Neural cell (in vitro differentiated cells): Measurements from ENCODE around the gene NFATC3. TPM values are rescaled to one million over a fixed set of nuclear protein-coding genes. Genes with fewer than 3 reads are reported as not detected.

Experiments
- H2AFZ ChIP-seq: fragments of 200-600, 300-800 bp; sonication (generic), shearing (Covaris generic); 2 replicates; pipeline ENCODE4 v1.6.0; 2014; ENCODE audit warnings: low read depth, mild to moderate bottlenecking, antibody characterized with exemption, low read length, moderate library complexity
- H3F3A ChIP-seq: fragments of 200-600 bp; shearing (Covaris generic); 2 replicates; pipeline ENCODE4 v1.6.1; 2016; ENCODE audit warnings: mild to moderate bottlenecking, moderate library complexity, mixed read lengths, antibody characterized with exemption, low read length; ENCODE audit not compliant: insufficient read depth, poor library complexity, severe bottlenecking
- H3K27ac ChIP-seq: fragments of 200-600, 300-800 bp; sonication (generic), shearing (Covaris generic); 2 replicates; pipeline ENCODE4 v1.5.1; 2014; ENCODE audit warnings: mild to moderate bottlenecking, low read length, moderate library complexity
- H3K27me3 ChIP-seq: fragments of 300-800, 200-600 bp; sonication (generic), shearing (Covaris generic); 2 replicates; pipeline ENCODE4 v1.6.0; 2014; ENCODE audit warnings: mild to moderate bottlenecking, low read depth, low read length, moderate library complexity; ENCODE audit not compliant: insufficient read depth
- H3K36me3 ChIP-seq: fragments of 300-800, 200-600 bp; sonication (generic), shearing (Covaris generic); 2 replicates; pipeline ENCODE4 v1.5.1; 2014; ENCODE audit warnings: mild to moderate bottlenecking, antibody characterized with exemption, low read length, moderate library complexity; ENCODE audit not compliant: insufficient read depth
- H3K4me2 ChIP-seq: fragments of 300-800, 200-600 bp; sonication (generic), shearing (Covaris generic); 2 replicates; pipeline ENCODE4 v1.6.0; 2014; ENCODE audit warnings: mild to moderate bottlenecking, low read length
- H3K4me3 ChIP-seq: fragments of 300-800, 200-600 bp; sonication (generic), shearing (Covaris generic); 2 replicates; pipeline ENCODE4 v1.5.1; 2014; ENCODE audit warnings: mild to moderate bottlenecking, low read length, moderate library complexity
- H3K79me2 ChIP-seq: fragments of 200-600 bp; shearing (Covaris generic); replicated peaks from 2 replicates; pipeline ENCODE4 v1.6.0; 2014; ENCODE audit warnings: mild to moderate bottlenecking, low read length, moderate library complexity; ENCODE audit not compliant: insufficient read depth
- H3K9ac ChIP-seq: fragments of 300-800, 200-600 bp; sonication (generic), shearing (Covaris generic); 2 replicates; pipeline ENCODE4 v1.6.1; 2016; ENCODE audit warnings: mild to moderate bottlenecking, low read length, mixed read lengths
- H3K9me2 ChIP-seq: fragments of 200-600 bp; shearing (Covaris generic); 2 replicates; pipeline ENCODE4 v1.6.1; 2016; ENCODE audit warnings: mild to moderate bottlenecking, low read length, mixed read lengths; ENCODE audit not compliant: insufficient read depth
- H3K9me3 ChIP-seq: fragments of 200-600, 300-800 bp; sonication (generic), shearing (Covaris generic); 2 replicates; pipeline ENCODE4 v1.6.1; 2016; ENCODE audit warnings: mild to moderate bottlenecking, mixed run types, low read length, moderate library complexity, mixed read lengths
- H4K20me1 ChIP-seq: fragments of 200-600 bp; shearing (Covaris generic); 2 replicates; pipeline ENCODE4 v1.6.1; 2016; ENCODE audit warnings: mild to moderate bottlenecking, mixed run types; ENCODE audit not compliant: insufficient read depth
- EP300 ChIP-seq: fragments of 450-650 bp; conservative IDR thresholded peaks from 2 replicates; pipeline ENCODE4 v1.6.1; 2014; ENCODE audit warnings: antibody characterized with exemption, mild to moderate bottlenecking, moderate library complexity; ENCODE audit not compliant: poor library complexity, severe bottlenecking
- EZH2 ChIP-seq: fragments of 200-600, 300-800 bp; shearing (Covaris generic), sonication (generic); IDR thresholded peaks from 2 replicates; pipeline ENCODE4 v1.6.1; 2014; ENCODE audit warnings: antibody characterized with exemption, low read length, borderline replicate concordance, mild to moderate bottlenecking; ENCODE audit not compliant: insufficient read depth, poor library complexity, severe bottlenecking
- MXI1 ChIP-seq: fragments of 450-650 bp; conservative IDR thresholded peaks from 2 replicates; pipeline ENCODE4 v1.6.1; 2014; ENCODE audit warnings: antibody characterized with exemption, mild to moderate bottlenecking; ENCODE audit not compliant: poor library complexity, severe bottlenecking
- POLR2AphosphoS5 ChIP-seq: IDR thresholded peaks from 2 replicates; pipeline ENCODE4 v1.6.1; 2012
- RAD21 ChIP-seq: fragments of 450-650 bp; conservative IDR thresholded peaks from 2 replicates; pipeline ENCODE4 v1.6.1; 2014; ENCODE audit warnings: antibody characterized with exemption, mild to moderate bottlenecking, moderate library complexity
- SMC3 ChIP-seq: fragments of 450-650 bp; conservative IDR thresholded peaks from 2 replicates; pipeline ENCODE4 v1.6.1; 2014; ENCODE audit warnings: antibody characterized with exemption, mild to moderate bottlenecking, moderate library complexity; ENCODE audit not compliant: poor library complexity
- TAF1 ChIP-seq: IDR thresholded peaks from 2 replicates; pipeline ENCODE4 v1.6.1; 2012; ENCODE audit warnings: low read depth
- polyA plus RNA-seq: library from polyadenylated mRNA; depleted of rRNA; stranded (reverse); fragments of >200 nt; gene quantifications from 2 replicates; pipeline ENCODE4 v1.2.3, GENCODE V29; 2014
- TF ChIP-seq, protein P1 (sequence below): IDR thresholded peaks from 2 replicates; pipeline ENCODE4 v1.6.1; 2012; ENCODE audit warnings: borderline replicate concordance
- TF ChIP-seq, protein P2 (sequence below): fragments of 450-650 bp; IDR thresholded peaks from 2 replicates; pipeline ENCODE4 v1.5.1; 2014; ENCODE audit warnings: antibody characterized with exemption, mild to moderate bottlenecking, moderate library complexity; ENCODE audit not compliant: poor library complexity, severe bottlenecking

The NFATC3 gene
- polyA plus RNA-seq, 1 donor from 2014 or later: 6.2 TPM

DNA sequence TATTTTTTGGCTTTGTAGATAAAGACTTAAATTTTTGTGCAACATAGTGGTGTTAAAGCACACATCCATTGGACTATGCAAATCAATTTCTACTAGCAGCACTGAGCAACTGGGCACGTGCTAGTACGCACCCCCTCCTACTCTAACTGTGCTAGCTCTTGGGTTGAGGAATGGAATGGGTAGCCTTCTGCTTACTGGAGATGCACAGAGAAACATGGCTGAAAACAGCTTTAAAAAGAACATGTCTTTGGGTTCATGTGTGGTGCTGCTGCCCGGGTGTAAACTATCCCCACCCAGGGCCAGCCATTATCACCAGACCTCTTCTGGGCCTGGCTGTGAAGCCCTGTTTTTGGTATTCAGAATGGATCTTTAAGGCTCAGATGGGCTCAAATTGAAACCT is 143.5 kb downstream of the NFATC3 start:
- Histone ChIP-seq H3F3A (no peaks in the 10 kb centered on the region), H3K4me2 (no peak overlapping the region), H3K4me3 (no peak overlapping the region), H4K20me1 (no peaks in the 10 kb centered on the region), H3K9me3 (no peaks in the 10 kb centered on the region), H3K79me2 (no peaks in the 10 kb centered on the region), H3K36me3 (no peaks in the 10 kb centered on the region), H3K9me2 (no peaks in the 10 kb centered on the region), H3K27ac (no peak overlapping the region), H2AFZ (no peak overlapping the region), H3K27me3 (peaks cover 4% of the 10 kb centered on the region), H3K9ac (no peak overlapping the region)
- TF ChIP-seq EP300 (no peak), SMC3 (no peak), RAD21 (no peak), TAF1 (no peak), POLR2AphosphoS5 (no peak), EZH2 (no peak), MXI1 (no peak)
- TF ChIP-seq, protein P1, sequence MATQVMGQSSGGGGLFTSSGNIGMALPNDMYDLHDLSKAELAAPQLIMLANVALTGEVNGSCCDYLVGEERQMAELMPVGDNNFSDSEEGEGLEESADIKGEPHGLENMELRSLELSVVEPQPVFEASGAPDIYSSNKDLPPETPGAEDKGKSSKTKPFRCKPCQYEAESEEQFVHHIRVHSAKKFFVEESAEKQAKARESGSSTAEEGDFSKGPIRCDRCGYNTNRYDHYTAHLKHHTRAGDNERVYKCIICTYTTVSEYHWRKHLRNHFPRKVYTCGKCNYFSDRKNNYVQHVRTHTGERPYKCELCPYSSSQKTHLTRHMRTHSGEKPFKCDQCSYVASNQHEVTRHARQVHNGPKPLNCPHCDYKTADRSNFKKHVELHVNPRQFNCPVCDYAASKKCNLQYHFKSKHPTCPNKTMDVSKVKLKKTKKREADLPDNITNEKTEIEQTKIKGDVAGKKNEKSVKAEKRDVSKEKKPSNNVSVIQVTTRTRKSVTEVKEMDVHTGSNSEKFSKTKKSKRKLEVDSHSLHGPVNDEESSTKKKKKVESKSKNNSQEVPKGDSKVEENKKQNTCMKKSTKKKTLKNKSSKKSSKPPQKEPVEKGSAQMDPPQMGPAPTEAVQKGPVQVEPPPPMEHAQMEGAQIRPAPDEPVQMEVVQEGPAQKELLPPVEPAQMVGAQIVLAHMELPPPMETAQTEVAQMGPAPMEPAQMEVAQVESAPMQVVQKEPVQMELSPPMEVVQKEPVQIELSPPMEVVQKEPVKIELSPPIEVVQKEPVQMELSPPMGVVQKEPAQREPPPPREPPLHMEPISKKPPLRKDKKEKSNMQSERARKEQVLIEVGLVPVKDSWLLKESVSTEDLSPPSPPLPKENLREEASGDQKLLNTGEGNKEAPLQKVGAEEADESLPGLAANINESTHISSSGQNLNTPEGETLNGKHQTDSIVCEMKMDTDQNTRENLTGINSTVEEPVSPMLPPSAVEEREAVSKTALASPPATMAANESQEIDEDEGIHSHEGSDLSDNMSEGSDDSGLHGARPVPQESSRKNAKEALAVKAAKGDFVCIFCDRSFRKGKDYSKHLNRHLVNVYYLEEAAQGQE: no peak
- TF ChIP-seq, protein P2, sequence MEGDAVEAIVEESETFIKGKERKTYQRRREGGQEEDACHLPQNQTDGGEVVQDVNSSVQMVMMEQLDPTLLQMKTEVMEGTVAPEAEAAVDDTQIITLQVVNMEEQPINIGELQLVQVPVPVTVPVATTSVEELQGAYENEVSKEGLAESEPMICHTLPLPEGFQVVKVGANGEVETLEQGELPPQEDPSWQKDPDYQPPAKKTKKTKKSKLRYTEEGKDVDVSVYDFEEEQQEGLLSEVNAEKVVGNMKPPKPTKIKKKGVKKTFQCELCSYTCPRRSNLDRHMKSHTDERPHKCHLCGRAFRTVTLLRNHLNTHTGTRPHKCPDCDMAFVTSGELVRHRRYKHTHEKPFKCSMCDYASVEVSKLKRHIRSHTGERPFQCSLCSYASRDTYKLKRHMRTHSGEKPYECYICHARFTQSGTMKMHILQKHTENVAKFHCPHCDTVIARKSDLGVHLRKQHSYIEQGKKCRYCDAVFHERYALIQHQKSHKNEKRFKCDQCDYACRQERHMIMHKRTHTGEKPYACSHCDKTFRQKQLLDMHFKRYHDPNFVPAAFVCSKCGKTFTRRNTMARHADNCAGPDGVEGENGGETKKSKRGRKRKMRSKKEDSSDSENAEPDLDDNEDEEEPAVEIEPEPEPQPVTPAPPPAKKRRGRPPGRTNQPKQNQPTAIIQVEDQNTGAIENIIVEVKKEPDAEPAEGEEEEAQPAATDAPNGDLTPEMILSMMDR: no peak

DNA sequence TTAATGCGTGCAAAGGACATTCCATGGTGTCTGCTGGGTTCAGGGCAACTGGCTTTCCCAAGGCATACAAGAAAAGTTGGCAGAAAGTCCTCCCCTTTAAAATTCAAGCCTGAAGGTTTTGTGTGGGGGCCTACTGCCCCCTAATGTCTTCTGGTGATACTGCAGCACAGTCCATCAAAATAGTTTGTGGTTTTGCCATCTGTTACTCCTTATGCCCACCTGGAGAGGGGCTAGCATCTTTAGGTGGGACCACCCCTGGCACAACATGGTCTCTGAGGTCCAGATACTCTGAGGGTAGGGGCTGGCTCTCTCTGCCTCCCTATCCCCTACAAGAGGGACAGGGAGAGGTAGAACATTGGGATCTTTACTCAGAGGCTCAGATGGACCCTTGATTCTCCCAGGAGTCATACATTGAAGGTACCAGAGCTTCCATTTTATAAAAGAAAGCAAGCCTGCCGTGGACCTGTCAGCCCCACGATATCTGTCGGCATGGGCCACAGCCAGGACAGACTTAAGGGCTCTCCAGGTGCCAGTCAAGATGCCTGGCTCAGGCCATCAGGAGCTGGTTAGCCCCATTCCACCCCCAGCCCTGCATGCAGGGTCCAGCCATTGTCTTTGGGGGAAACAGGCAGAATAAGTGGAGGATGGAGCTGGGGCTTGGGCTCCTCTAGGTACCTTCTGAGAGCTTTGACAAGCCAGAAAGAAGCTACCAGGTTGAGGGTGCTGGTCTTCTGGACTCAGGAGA is 144.4 kb downstream of the NFATC3 start:
- Histone ChIP-seq H3K79me2 (no peaks in the 10 kb centered on the region), H3K27ac (no peak overlapping the region), H2AFZ (no peak overlapping the region), H3K4me2 (no peak overlapping the region), H4K20me1 (no peaks in the 10 kb centered on the region), H3K36me3 (no peaks in the 10 kb centered on the region), H3K9me2 (no peaks in the 10 kb centered on the region), H3K4me3 (no peak overlapping the region), H3F3A (no peaks in the 10 kb centered on the region), H3K9ac (no peak overlapping the region), H3K27me3 (peaks cover 13% of the 10 kb centered on the region), H3K9me3 (no peaks in the 10 kb centered on the region)
- TF ChIP-seq RAD21 (peak; percentile 88), SMC3 (peak; percentile 77), TAF1 (no peak)
- TF ChIP-seq, protein P2: peak; percentile 88
